ENCODE data around the gene LEFTY2.

- no peak for TF ChIP-seq RXRA (IDR thresholded peaks at IDR 0.05)
- TF ChIP-seq CTCF (IDR thresholded peaks at IDR 0.05; ENCODE audit: low read depth, low read length, missing input control), result no peak
- TF ChIP-seq REST (IDR thresholded peaks at IDR 0.05), result no peak
- no peak for TF ChIP-seq SP1 (IDR thresholded peaks at IDR 0.05)
- TF ChIP-seq, protein P1, sequence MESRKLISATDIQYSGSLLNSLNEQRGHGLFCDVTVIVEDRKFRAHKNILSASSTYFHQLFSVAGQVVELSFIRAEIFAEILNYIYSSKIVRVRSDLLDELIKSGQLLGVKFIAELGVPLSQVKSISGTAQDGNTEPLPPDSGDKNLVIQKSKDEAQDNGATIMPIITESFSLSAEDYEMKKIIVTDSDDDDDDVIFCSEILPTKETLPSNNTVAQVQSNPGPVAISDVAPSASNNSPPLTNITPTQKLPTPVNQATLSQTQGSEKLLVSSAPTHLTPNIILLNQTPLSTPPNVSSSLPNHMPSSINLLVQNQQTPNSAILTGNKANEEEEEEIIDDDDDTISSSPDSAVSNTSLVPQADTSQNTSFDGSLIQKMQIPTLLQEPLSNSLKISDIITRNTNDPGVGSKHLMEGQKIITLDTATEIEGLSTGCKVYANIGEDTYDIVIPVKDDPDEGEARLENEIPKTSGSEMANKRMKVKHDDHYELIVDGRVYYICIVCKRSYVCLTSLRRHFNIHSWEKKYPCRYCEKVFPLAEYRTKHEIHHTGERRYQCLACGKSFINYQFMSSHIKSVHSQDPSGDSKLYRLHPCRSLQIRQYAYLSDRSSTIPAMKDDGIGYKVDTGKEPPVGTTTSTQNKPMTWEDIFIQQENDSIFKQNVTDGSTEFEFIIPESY (IDR thresholded peaks at IDR 0.05), result no peak
- no peak for TF ChIP-seq YY1 (IDR thresholded peaks at IDR 0.05)
- TF ChIP-seq EGR1 (IDR thresholded peaks at IDR 0.05; ENCODE audit: low read depth in 2 of 2), result no peak
Observed at GRCh38 chr1:225921734-225922709, 19.0 kb downstream of the LEFTY2 start.
